ENCODE measurements around the gene SCFD2. TPM values are rescaled to one million over a fixed set of nuclear protein-coding genes. Genes with fewer than 3 reads are reported as not detected.

The SCFD2 gene
- total and polyA plus RNA-seq, 5 donors from 2014 or later = 15.0 to 23.9 (median 16.3) TPM

DNA sequence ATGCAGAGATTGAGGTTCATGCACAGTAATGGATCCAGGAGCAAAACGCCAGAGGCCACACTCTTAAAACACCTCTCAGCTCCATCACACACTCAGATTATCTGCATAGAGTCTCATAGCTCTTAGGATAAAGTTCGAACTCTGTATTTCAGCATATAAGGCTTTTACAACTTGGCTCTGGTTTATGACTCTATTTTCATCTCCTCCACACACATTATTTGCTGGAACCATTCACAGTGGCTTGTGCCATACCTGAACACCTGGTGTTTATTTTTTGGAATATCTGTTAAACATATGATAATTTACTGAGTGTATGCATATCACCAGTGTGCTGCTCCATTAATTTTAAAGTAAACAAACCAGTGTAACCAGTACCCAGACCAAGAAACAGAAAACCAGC is 476.5 kb downstream of the SCFD2 start:
- no peak overlapping the region for H3K27ac Mint-ChIP-seq
- peaks cover 47% of the 10 kb centered on the region for H3K36me3 Mint-ChIP-seq
- DNase-seq (no peak), ATAC-seq (ENCODE audit: low read depth in 2 of 2) (no peak)
- H3K4me3 Mint-ChIP-seq = no peak overlapping the region
- no peaks in the 10 kb centered on the region for H3K27me3 Mint-ChIP-seq
- H3K9me3 Mint-ChIP-seq = peaks cover 0 to 4% (median 1%) of the 10 kb centered on the region in 7 donors
- Histone ChIP-seq H3K27ac (ENCODE audit: insufficient read depth, low read length, poor library complexity, severe bottlenecking) (no peak overlapping the region), H3K4me1 (ENCODE audit: control insufficient read depth, insufficient read depth, low read length, poor library complexity, severe bottlenecking) (no peaks in the 10 kb centered on the region), H3K36me3 (ENCODE audit: control insufficient read depth, insufficient read depth, low read length) (no peaks in the 10 kb centered on the region), H3K4me3 (ENCODE audit: low read depth, low read length) (no peak overlapping the region), H3K9me3 (ENCODE audit: control insufficient read depth in 2 of 2, low read length in 2 of 2) (no peaks in the 10 kb centered on the region), H3K27me3 (ENCODE audit: control insufficient read depth, insufficient read depth, low read length) (no peaks in the 10 kb centered on the region)
- no peaks in the 10 kb centered on the region for H3K4me1 Mint-ChIP-seq

DNA sequence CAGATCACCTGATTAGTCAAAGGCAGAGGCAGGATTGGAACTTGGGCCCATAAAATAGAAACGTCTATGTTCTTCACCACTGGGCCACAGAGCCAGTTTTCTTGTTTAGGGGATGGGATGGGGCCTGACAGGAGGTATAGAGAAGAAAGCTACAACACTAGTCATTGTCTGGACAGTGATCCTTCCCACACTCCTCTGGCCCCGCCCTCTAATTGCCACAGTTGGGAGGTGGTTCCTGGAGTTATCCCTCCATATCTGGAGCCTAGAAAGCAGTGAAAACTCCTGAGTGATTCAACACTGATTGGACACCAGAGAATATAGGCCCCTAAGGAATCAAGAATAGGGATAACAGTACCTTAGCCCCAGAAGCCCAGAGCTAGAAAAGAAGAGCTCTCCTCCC is 480.9 kb downstream of the SCFD2 start:
- H3K4me3 Mint-ChIP-seq = no peak overlapping the region
- no peaks in the 10 kb centered on the region for H3K27me3 Mint-ChIP-seq
- ATAC-seq (ENCODE audit: low read depth in 2 of 2) = no peak
- no peaks in the 10 kb centered on the region for H3K27me3 ChIP-seq (ENCODE audit: control insufficient read depth, insufficient read depth, low read length)
- H3K4me3 ChIP-seq (ENCODE audit: low read depth, low read length) = no peak overlapping the region
- no peaks in the 10 kb centered on the region for H3K4me1 Mint-ChIP-seq
- no peaks in the 10 kb centered on the region for H3K36me3 ChIP-seq (ENCODE audit: control insufficient read depth, insufficient read depth, low read length)
- no peak for DNase-seq
- H3K27ac Mint-ChIP-seq = no peak overlapping the region
- no peaks in the 10 kb centered on the region for H3K4me1 ChIP-seq (ENCODE audit: control insufficient read depth, insufficient read depth, low read length, poor library complexity, severe bottlenecking)
- H3K9me3 ChIP-seq (ENCODE audit: control insufficient read depth in 2 of 2, low read length in 2 of 2) = no peaks in the 10 kb centered on the region
- H3K9me3 Mint-ChIP-seq = peaks cover 0 to 3% (median 1%) of the 10 kb centered on the region in 7 donors
- H3K27ac ChIP-seq (ENCODE audit: insufficient read depth, low read length, poor library complexity, severe bottlenecking) = no peak overlapping the region
- peaks cover 58% of the 10 kb centered on the region for H3K36me3 Mint-ChIP-seq

DNA sequence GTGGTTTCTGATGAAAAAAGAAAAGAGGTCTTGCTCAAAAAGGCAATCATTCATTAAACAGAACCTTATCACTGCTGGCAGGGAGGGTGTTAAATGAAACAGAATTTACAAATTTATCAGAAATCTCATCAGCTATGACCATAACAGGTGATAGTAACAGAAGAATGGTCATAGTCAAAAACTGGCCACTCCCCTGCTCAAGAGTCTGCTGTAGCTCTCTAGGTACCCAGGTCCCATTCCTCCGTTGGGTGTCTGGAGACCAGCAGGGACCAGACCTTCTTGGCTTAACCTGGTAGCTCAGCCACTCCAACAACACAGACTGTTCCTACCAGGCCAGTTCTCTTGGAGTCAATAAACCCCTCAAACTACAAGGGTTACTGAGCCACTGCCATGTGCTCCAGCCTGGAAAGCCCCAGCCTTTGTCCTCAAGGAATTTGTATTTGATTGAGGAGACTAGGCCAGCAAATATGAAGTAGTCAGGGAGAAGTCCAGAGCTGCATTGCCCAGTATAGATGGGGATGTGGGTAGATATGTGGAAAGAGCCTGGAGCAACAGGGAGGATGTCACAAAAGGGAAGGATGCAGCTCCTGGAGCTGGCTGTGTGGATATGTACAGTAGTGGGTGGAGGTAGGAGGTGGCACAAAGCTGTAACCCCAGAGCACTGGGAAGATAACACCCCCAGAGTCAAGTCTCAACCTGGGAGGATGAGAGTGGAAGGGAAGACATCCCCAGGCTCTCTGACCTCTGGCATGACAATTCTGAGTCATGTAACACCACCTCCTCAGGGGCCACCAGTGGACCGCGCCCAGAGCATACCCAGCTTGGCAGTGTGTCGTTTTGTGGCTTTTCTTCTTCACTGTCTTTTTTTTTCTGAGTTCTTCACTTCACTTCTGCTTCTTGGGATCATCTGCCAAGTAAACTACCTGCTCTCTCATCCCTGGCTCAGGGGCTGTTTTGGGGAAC is 481.9 kb downstream of the SCFD2 start:
- ATAC-seq (ENCODE audit: low read depth in 2 of 2) (peak in 1 of 2 donors; percentile 8), DNase-seq (no peak)
- H3K27ac Mint-ChIP-seq = no peak overlapping the region
- H3K4me3 Mint-ChIP-seq = no peak overlapping the region
- no peak overlapping the region for H3K27ac ChIP-seq (ENCODE audit: insufficient read depth, low read length, poor library complexity, severe bottlenecking)
- no peak overlapping the region for H3K4me3 ChIP-seq (ENCODE audit: low read depth, low read length)
- H3K27me3 ChIP-seq (ENCODE audit: control insufficient read depth, insufficient read depth, low read length) = no peaks in the 10 kb centered on the region
- H3K9me3 Mint-ChIP-seq = peaks cover 0 to 2% (median 0%) of the 10 kb centered on the region in 7 donors
- no peaks in the 10 kb centered on the region for H3K4me1 ChIP-seq (ENCODE audit: control insufficient read depth, insufficient read depth, low read length, poor library complexity, severe bottlenecking)
- no peaks in the 10 kb centered on the region for H3K27me3 Mint-ChIP-seq
- no peaks in the 10 kb centered on the region for H3K9me3 ChIP-seq (ENCODE audit: control insufficient read depth in 2 of 2, low read length in 2 of 2)
- peaks cover 59% of the 10 kb centered on the region for H3K36me3 Mint-ChIP-seq
- no peaks in the 10 kb centered on the region for H3K4me1 Mint-ChIP-seq
- H3K36me3 ChIP-seq (ENCODE audit: control insufficient read depth, insufficient read depth, low read length) = no peaks in the 10 kb centered on the region

DNA sequence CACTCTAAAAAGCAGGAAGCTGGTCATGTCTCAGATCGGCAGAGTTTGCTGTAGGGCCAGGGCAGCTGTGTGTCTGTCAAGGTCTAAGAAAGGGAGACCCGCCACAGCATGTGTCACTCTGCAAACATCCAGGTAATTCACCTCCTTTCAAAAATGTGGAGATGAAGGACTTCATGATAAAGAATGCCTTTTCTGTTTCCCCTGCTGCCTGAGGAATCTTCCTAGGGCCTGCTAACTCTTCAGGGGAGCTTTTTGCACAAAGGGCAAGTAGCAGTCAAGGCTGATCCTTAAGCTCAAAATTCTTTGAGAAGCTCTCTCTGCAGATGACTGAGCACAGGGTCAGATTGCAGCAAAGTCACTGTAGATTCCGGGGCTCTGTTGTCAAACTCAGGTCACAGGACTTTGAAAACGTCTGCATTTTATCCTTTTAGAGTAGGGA is 482.7 kb downstream of the SCFD2 start:
- no peak overlapping the region for H3K27ac Mint-ChIP-seq
- ATAC-seq (ENCODE audit: low read depth in 2 of 2) (no peak), DNase-seq (no peak)
- Histone ChIP-seq H3K36me3 (ENCODE audit: control insufficient read depth, insufficient read depth, low read length) (no peaks in the 10 kb centered on the region), H3K4me1 (ENCODE audit: control insufficient read depth, insufficient read depth, low read length, poor library complexity, severe bottlenecking) (no peaks in the 10 kb centered on the region), H3K4me3 (ENCODE audit: low read depth, low read length) (no peak overlapping the region), H3K9me3 (ENCODE audit: control insufficient read depth in 2 of 2, low read length in 2 of 2) (no peaks in the 10 kb centered on the region), H3K27me3 (ENCODE audit: control insufficient read depth, insufficient read depth, low read length) (no peaks in the 10 kb centered on the region), H3K27ac (ENCODE audit: insufficient read depth, low read length, poor library complexity, severe bottlenecking) (no peak overlapping the region)
- H3K9me3 Mint-ChIP-seq = peaks cover 0 to 2% (median 0%) of the 10 kb centered on the region in 7 donors
- H3K27me3 Mint-ChIP-seq = no peaks in the 10 kb centered on the region
- no peak overlapping the region for H3K4me3 Mint-ChIP-seq
- peaks cover 54% of the 10 kb centered on the region for H3K36me3 Mint-ChIP-seq
- H3K4me1 Mint-ChIP-seq = no peaks in the 10 kb centered on the region

DNA sequence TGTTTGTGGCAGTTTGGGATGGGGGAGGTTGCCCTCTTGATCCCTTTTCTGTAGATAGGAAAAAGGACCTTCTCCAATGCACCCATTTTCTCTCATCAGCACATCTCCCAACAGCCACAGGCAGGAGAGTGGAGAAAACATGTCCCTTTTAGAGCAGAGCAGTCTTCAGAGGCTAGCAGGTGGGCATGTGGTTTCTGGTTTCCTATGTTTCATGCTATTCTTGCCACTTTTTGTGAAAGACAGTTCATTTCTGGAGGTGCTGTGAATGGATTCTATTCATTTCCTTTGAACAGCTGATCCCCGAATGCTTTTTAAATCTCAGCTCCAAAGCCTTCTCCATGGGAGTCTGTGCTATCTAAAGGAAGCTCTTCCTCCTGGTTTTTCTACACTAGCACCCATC is 484.9 kb downstream of the SCFD2 start:
- Histone ChIP-seq H3K27me3 (ENCODE audit: control insufficient read depth, insufficient read depth, low read length) (no peaks in the 10 kb centered on the region), H3K4me1 (ENCODE audit: control insufficient read depth, insufficient read depth, low read length, poor library complexity, severe bottlenecking) (no peaks in the 10 kb centered on the region), H3K36me3 (ENCODE audit: control insufficient read depth, insufficient read depth, low read length) (no peaks in the 10 kb centered on the region), H3K4me3 (ENCODE audit: low read depth, low read length) (no peak overlapping the region), H3K9me3 (ENCODE audit: control insufficient read depth in 2 of 2, low read length in 2 of 2) (no peaks in the 10 kb centered on the region), H3K27ac (ENCODE audit: insufficient read depth, low read length, poor library complexity, severe bottlenecking) (no peak overlapping the region)
- peaks cover 0 to 5% (median 0%) of the 10 kb centered on the region in 4 donors for H3K4me1 Mint-ChIP-seq
- peaks cover 0 to 2% (median 0%) of the 10 kb centered on the region in 7 donors for H3K9me3 Mint-ChIP-seq
- H3K27ac Mint-ChIP-seq = no peak overlapping the region
- no peak for ATAC-seq (ENCODE audit: low read depth in 2 of 2)
- DNase-seq = no peak
- no peak overlapping the region for H3K4me3 Mint-ChIP-seq
- no peaks in the 10 kb centered on the region for H3K27me3 Mint-ChIP-seq
- H3K36me3 Mint-ChIP-seq = peaks cover 43% of the 10 kb centered on the region

DNA sequence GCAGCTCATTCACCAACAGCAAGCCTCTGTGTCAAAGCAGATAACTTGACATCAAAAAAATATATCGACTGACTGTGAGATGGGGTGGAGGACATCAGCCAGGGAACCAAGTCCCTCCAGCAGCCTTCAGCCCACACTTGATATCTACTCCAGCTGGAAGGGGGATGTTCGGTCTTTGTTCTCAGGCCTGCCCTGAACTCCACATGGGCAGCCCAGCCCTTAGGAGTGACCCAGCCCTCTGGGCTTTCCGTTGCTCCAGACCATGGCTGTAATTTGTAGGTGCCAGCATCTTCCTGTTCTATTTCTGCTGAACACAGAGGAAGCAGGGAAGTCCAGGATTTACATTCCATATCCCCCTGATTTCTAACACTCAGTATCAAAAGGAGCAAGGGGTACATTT is 486.4 kb downstream of the SCFD2 start:
- Histone ChIP-seq H3K9me3 (ENCODE audit: control insufficient read depth in 2 of 2, low read length in 2 of 2) (no peaks in the 10 kb centered on the region), H3K27me3 (ENCODE audit: control insufficient read depth, insufficient read depth, low read length) (no peaks in the 10 kb centered on the region), H3K36me3 (ENCODE audit: control insufficient read depth, insufficient read depth, low read length) (no peaks in the 10 kb centered on the region), H3K4me1 (ENCODE audit: control insufficient read depth, insufficient read depth, low read length, poor library complexity, severe bottlenecking) (no peaks in the 10 kb centered on the region), H3K4me3 (ENCODE audit: low read depth, low read length) (no peak overlapping the region), H3K27ac (ENCODE audit: insufficient read depth, low read length, poor library complexity, severe bottlenecking) (no peak overlapping the region)
- H3K9me3 Mint-ChIP-seq = peaks cover 0 to 1% (median 0%) of the 10 kb centered on the region in 7 donors
- H3K4me1 Mint-ChIP-seq = peaks cover 0 to 7% (median 0%) of the 10 kb centered on the region in 4 donors
- H3K36me3 Mint-ChIP-seq = peaks cover 40% of the 10 kb centered on the region
- no peak for DNase-seq
- no peaks in the 10 kb centered on the region for H3K27me3 Mint-ChIP-seq
- H3K27ac Mint-ChIP-seq = no peak overlapping the region
- ATAC-seq (ENCODE audit: low read depth in 2 of 2) = no peak
- no peak overlapping the region for H3K4me3 Mint-ChIP-seq

DNA sequence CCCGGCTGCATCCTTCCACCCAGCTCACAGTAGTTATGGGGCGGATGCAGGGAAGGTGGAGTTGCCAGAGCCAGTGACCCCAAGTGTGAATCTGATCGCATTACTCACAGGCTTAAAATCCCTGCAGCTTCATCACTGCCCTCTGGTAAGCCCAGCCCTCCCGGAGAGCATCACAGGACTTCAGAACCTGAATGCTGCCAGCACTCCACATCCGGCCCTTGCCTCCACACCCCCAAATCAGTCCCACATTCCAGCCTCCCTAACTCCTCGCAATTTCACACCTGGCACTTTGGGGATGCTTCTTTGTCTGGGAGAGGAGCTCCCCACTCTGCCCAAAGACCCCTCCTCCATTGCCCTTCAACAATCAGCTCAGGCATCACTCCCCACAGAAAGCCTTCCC is 488.2 kb downstream of the SCFD2 start:
- DNase-seq = no peak
- peaks cover 2% of the 10 kb centered on the region for H3K36me3 ChIP-seq (ENCODE audit: control insufficient read depth, insufficient read depth, low read length)
- H3K9me3 ChIP-seq (ENCODE audit: control insufficient read depth in 2 of 2, low read length in 2 of 2) = no peaks in the 10 kb centered on the region
- H3K4me3 ChIP-seq (ENCODE audit: low read depth, low read length) = no peak overlapping the region
- ATAC-seq (ENCODE audit: low read depth in 2 of 2) = no peak
- H3K27ac ChIP-seq (ENCODE audit: insufficient read depth, low read length, poor library complexity, severe bottlenecking) = no peak overlapping the region
- Mint-ChIP-seq H3K27me3 (no peaks in the 10 kb centered on the region), H3K27ac (no peak overlapping the region), H3K4me1 (peaks cover 0 to 7% (median 0%) of the 10 kb centered on the region in 4 donors), H3K9me3 (no peaks in the 10 kb centered on the region), H3K4me3 (no peak overlapping the region), H3K36me3 (peaks cover 42% of the 10 kb centered on the region)
- H3K4me1 ChIP-seq (ENCODE audit: control insufficient read depth, insufficient read depth, low read length, poor library complexity, severe bottlenecking) = no peaks in the 10 kb centered on the region
- H3K27me3 ChIP-seq (ENCODE audit: control insufficient read depth, insufficient read depth, low read length) = no peaks in the 10 kb centered on the region

DNA sequence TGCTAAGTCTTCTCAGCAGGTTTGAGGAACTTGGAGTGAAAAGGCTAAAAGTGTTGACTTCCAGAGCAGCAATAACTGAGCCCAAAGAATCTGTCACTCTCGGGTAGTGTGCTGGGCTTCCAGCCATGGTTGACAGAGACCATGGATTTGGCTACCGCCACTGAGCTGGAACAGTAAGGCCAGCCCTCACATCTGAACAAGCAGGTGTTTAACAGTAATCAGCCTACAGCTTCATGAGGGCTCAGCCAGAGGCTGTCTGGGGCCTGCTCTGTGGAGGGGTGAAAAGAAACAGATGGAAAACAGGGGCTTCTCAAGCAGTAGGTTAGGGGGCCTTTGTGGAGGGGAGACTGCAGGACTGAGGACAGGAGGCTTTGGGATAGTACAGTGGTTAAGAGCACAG is 488.8 kb downstream of the SCFD2 start:
- Mint-ChIP-seq H3K27ac (no peak overlapping the region), H3K4me1 (peaks cover 0 to 7% (median 0%) of the 10 kb centered on the region in 4 donors), H3K36me3 (peaks cover 41% of the 10 kb centered on the region), H3K4me3 (no peak overlapping the region), H3K9me3 (no peaks in the 10 kb centered on the region), H3K27me3 (no peaks in the 10 kb centered on the region)
- DNase-seq = no peak
- Histone ChIP-seq H3K27ac (ENCODE audit: insufficient read depth, low read length, poor library complexity, severe bottlenecking) (no peak overlapping the region), H3K4me1 (ENCODE audit: control insufficient read depth, insufficient read depth, low read length, poor library complexity, severe bottlenecking) (no peaks in the 10 kb centered on the region), H3K9me3 (ENCODE audit: control insufficient read depth in 2 of 2, low read length in 2 of 2) (no peaks in the 10 kb centered on the region), H3K36me3 (ENCODE audit: control insufficient read depth, insufficient read depth, low read length) (peaks cover 2% of the 10 kb centered on the region), H3K27me3 (ENCODE audit: control insufficient read depth, insufficient read depth, low read length) (no peaks in the 10 kb centered on the region), H3K4me3 (ENCODE audit: low read depth, low read length) (no peak overlapping the region)
- ATAC-seq (ENCODE audit: low read depth in 2 of 2) = no peak

Data from CD4-positive, CD25-positive, alpha-beta regulatory T cell (primary cell).